Activated CD8-positive, alpha-beta T cell treated with anti-CD3 and anti-CD28 coated beads for 36 hours (primary cell): ENCODE measurements around the gene OTOF. TPM values are rescaled to one million over a fixed set of nuclear protein-coding genes. Genes with fewer than 3 reads are reported as not detected.

ENCODE experiments used
- ATAC-seq: fragments of 200-7000 bp; cut with Tn5 transposase; one replicate; pipeline ENCODE4 v1.10.0; 2021; ENCODE audit warnings: mild to moderate bottlenecking, moderate library complexity
- CTCF ChIA-PET: fragments of 350-600 bp; sonication (Branson Sonifier 250); formaldehyde crosslinking; loops from one replicate; lab custom pipeline; 2021; ENCODE audit warnings: antibody characterized with exemption; lab: Charles Lee
- POLR2A ChIA-PET: fragments of 350-600 bp; sonication (Branson Sonifier 250); formaldehyde crosslinking; loops from one replicate; lab custom pipeline; 2021; ENCODE audit warnings: antibody characterized with exemption; lab: Charles Lee
- DNase-seq: peaks from one replicate; pipeline ENCODE4 v3.0.0-alpha.2; 2020
- H3K27ac Mint-ChIP-seq: one replicate; pipeline ENCODE4 v1.8.0; 2021; ENCODE audit warnings: mild to moderate bottlenecking, mixed read lengths
- H3K27me3 Mint-ChIP-seq: one replicate; pipeline ENCODE4 v1.8.0; 2021; ENCODE audit warnings: mixed read lengths
- H3K36me3 Mint-ChIP-seq: one replicate; pipeline ENCODE4 v1.8.0; 2021; ENCODE audit warnings: low read depth, mixed read lengths
- H3K4me1 Mint-ChIP-seq: one replicate; pipeline ENCODE4 v1.8.0; 2021; ENCODE audit warnings: low read depth, mixed read lengths
- H3K4me3 Mint-ChIP-seq: one replicate; pipeline ENCODE4 v1.8.0; 2021; ENCODE audit warnings: mild to moderate bottlenecking, moderate library complexity, mixed read lengths
- H3K9me3 Mint-ChIP-seq: one replicate; pipeline ENCODE4 v1.8.0; 2021; ENCODE audit warnings: mixed read lengths
- intact Hi-C: fragments of 100-400 bp; cut with micrococcal nuclease; formaldehyde crosslinking; loops from one replicate; pipeline ENCODE4 v1.10.0; 2022
- total RNA-seq, 2 experiments: library from RNA; stranded (reverse); gene quantifications; one replicate each; pipeline ENCODE4 v1.2.3, GENCODE V29; 2021
- TF ChIP-seq, protein P1 (sequence below): fragments of 200-600 bp; IDR thresholded peaks from one replicate; pipeline ENCODE4 v1.8.0; 2022; ENCODE audit warnings: antibody characterized with exemption, mild to moderate bottlenecking

The OTOF gene
- total RNA-seq, 2 experiments from 2014 or later = 0.60 to 0.81 TPM

DNA sequence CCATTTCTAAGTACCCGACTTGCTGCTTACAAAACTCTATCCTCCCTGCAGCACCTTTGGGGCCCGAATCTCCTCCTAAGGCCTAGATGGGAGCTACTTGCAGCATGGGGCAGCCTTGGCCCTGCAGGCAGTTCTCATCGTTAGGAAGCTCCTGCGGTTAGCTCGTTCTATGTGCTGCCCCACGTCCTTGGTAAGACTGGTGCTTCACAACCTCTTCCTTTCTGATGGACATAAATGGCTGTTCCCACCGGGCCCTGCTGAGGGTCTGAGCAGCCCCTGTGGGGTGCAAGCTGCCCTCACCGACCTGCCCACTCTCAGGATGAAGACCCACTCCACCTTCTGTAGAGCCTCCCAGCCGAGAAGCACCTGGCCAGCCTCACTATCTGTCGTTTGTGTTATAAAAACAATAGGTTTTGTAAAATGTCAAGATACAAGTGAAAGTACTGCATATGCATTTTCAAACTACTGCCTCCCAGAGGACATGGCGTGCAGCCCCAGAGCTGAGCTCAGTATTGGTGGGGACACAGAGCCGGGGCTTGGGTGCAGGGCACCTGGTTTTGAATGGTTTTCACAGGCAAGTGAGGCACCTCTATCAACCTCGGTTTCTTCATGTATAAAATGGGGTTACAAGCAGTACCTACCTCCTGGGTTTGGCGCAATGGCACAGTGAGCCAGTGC lies 19.4 kb downstream of the OTOF start:
- H3K4me3 Mint-ChIP-seq = no peak overlapping the region
- no peaks in the 10 kb centered on the region for H3K9me3 Mint-ChIP-seq
- H3K4me1 Mint-ChIP-seq = no peaks in the 10 kb centered on the region
- TF ChIP-seq, protein P1, sequence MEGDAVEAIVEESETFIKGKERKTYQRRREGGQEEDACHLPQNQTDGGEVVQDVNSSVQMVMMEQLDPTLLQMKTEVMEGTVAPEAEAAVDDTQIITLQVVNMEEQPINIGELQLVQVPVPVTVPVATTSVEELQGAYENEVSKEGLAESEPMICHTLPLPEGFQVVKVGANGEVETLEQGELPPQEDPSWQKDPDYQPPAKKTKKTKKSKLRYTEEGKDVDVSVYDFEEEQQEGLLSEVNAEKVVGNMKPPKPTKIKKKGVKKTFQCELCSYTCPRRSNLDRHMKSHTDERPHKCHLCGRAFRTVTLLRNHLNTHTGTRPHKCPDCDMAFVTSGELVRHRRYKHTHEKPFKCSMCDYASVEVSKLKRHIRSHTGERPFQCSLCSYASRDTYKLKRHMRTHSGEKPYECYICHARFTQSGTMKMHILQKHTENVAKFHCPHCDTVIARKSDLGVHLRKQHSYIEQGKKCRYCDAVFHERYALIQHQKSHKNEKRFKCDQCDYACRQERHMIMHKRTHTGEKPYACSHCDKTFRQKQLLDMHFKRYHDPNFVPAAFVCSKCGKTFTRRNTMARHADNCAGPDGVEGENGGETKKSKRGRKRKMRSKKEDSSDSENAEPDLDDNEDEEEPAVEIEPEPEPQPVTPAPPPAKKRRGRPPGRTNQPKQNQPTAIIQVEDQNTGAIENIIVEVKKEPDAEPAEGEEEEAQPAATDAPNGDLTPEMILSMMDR = no peak
- no peak overlapping the region for H3K27ac Mint-ChIP-seq
- intact Hi-C loops = no loop called here
- CTCF ChIA-PET = interaction anchor here (0.9 kb wide), 1 partner anchor 11 kb away, joined by 3 read pairs; no protein-coding TSS in a partner anchor
- POLR2A ChIA-PET = no interaction called here
- ATAC-seq = no peak
- H3K36me3 Mint-ChIP-seq = no peaks in the 10 kb centered on the region
- H3K27me3 Mint-ChIP-seq = no peaks in the 10 kb centered on the region
- DNase-seq = no peak

DNA sequence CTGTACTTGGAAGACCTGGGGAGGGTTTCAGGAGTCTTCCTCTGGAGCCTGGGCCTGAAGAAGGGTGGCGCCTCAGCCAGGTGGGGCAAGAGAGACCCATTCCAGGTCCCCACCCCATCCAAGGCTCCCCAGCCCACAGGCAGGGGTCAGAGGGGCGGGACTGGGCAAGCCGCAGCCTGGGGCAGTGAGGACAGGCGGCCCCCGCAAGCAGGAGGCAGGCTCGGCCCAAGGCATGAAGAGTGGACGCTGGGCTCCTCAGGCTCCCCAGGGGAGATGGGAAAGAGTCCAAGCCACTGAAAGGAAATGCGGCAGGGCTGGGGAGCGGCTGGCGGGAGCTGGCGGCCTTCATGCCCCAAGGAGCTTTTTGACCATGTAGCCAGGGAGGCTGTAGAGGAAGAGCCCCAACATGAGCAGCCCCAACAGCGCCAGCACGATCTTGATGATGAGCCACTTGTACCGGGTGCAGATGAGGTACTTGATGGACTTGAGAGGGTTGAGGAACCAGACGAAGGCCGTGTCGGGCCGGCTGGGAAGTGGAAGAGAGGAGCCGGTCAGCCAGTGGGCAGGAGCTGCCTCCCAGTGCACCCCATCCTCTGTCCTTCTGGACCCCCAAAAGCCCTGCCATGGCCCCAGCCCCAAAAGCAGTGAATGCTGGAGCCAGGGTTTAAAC lies 20.1 kb downstream of the OTOF start:
- H3K36me3 Mint-ChIP-seq = no peaks in the 10 kb centered on the region
- no peak overlapping the region for H3K27ac Mint-ChIP-seq
- intact Hi-C loops = no loop called here
- DNase-seq (no peak), ATAC-seq (no peak)
- no peaks in the 10 kb centered on the region for H3K4me1 Mint-ChIP-seq
- TF ChIP-seq, protein P1 = no peak
- no peaks in the 10 kb centered on the region for H3K27me3 Mint-ChIP-seq
- POLR2A ChIA-PET = no interaction called here
- no peaks in the 10 kb centered on the region for H3K9me3 Mint-ChIP-seq
- H3K4me3 Mint-ChIP-seq = no peak overlapping the region
- CTCF ChIA-PET = no interaction called here

DNA sequence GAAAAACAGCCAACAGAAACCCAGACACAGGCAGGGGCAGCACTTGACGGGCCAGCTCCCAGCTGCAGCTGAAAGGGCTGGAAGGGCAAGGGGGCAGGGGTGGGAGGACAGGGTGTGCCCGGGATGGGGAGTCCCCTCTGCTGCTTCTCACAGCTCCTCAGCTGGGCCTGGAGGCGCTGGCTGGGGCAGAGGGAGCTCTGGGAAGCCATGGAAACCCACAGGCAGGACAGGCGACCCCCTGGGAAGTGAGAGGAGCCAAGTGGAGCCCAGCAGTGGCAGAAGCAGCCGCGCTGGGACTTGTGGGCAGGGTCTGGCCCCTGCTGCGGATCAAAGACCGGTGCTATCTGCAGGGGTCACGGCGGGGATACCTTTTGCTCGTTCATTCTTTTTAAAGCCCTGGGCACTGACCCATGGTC lies 20.7 kb downstream of the OTOF start:
- Mint-ChIP-seq H3K4me3 (no peak overlapping the region), H3K36me3 (no peaks in the 10 kb centered on the region), H3K27ac (no peak overlapping the region), H3K9me3 (no peaks in the 10 kb centered on the region), H3K4me1 (no peaks in the 10 kb centered on the region), H3K27me3 (no peaks in the 10 kb centered on the region)
- ChIA-PET POLR2A (no interaction called here), CTCF (no interaction called here)
- ATAC-seq (no peak), DNase-seq (no peak)
- intact Hi-C loops = no loop called here
- TF ChIP-seq, protein P1 = no peak

DNA sequence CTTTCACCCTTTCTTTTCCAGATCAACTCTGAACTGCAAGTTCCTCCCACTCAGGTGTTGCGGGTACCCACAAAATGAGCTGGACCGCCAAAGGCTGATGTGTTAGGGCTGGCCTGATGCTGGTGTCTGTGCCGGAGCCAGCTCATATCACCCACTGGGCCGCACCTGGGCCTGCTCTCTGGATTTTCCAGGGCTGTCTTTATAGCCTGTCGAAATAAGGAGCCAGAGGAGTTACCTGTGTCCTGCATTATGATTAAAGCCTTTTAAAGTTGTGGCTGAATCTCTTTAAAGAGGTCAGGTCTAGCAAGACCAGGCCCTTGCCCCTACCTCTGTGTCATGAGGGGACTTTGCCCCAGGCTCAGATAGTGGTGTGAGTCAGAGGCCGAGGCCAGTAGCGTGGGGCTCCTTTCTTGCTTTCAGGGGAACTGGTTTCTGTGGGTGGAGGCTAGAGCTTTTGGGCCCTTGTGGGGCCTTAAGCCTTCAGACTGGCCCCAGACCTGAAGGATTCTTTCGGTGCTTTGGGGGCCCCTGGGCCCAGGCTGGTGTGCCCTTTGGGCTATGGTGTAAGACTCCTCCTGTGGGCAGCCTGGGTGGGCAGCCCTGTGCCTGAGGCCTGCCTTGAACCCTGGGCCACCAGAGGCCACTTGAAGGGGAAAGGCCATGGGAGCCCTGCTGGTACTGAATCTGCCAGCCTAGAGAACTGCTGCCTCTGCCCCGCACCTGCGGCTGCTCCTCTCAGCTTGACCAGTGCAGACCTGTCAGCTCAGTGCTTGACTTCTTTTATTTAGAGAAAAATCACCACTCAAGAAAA lies 21.3 kb downstream of the OTOF start:
- CTCF ChIA-PET = interaction anchor here (1.2 kb wide), 1 partner anchor 13 kb away, joined by 3 read pairs; no protein-coding TSS in a partner anchor
- Mint-ChIP-seq H3K27me3 (no peaks in the 10 kb centered on the region), H3K27ac (no peak overlapping the region), H3K36me3 (no peaks in the 10 kb centered on the region), H3K9me3 (no peaks in the 10 kb centered on the region), H3K4me1 (no peaks in the 10 kb centered on the region), H3K4me3 (no peak overlapping the region)
- POLR2A ChIA-PET = no interaction called here
- intact Hi-C loops = no loop called here
- ATAC-seq = no peak
- no peak for DNase-seq
- TF ChIP-seq, protein P1 = no peak
